ENCODE results near the gene PLXNA4. TPM values are rescaled to one million over a fixed set of nuclear protein-coding genes. Genes with fewer than 3 reads are reported as not detected.

The PLXNA4 gene
- total and polyA plus RNA-seq, 11 donors, result 1.8 to 22.1 (median 10.5) TPM

- no peak overlapping the region for H3K4me3 ChIP-seq
- 96 to 99% (median 98%) methylated on average over 2 of the region's 2 CpGs for WGBS, 4 donors
- H3K27ac ChIP-seq, result no peak overlapping the region
- H3K4me1 ChIP-seq, result peaks cover 0 to 14% (median 4%) of the 10 kb centered on the region in 12 donors
- intact Hi-C loops (cut with DNase I), result no loop called here
- H3K9me3 ChIP-seq, result no peaks in the 10 kb centered on the region
- peaks cover 0 to 4% (median 0%) of the 10 kb centered on the region in 9 donors for H3K27me3 ChIP-seq
- no peak for TF ChIP-seq POLR2A (IDR thresholded peaks at IDR 0.05)
- no peak for TF ChIP-seq CTCF (IDR thresholded peaks at IDR 0.05)
- ATAC-seq, result no peak
- no peaks in the 10 kb centered on the region for H3K36me3 ChIP-seq
- no peak for DNase-seq
Measured at GRCh38 chr7:132613737-132614136, 37.5 kb upstream of the PLXNA4 start.

- TF ChIP-seq POLR2A (IDR thresholded peaks at IDR 0.05), result no peak
- no peak for TF ChIP-seq CTCF (IDR thresholded peaks at IDR 0.05)
- intact Hi-C loops (cut with DNase I), result no loop called here
- Histone ChIP-seq H3K4me1 (peaks cover 0 to 14% (median 4%) of the 10 kb centered on the region in 12 donors), H3K4me3 (no peak overlapping the region), H3K27ac (no peak overlapping the region), H3K36me3 (no peaks in the 10 kb centered on the region), H3K9me3 (no peaks in the 10 kb centered on the region), H3K27me3 (peaks cover 0 to 4% (median 0%) of the 10 kb centered on the region in 9 donors)
- no peak for ATAC-seq
- WGBS, 4 donors, result 93 to 99% (median 96%) methylated on average over 3 of the region's 3 CpGs
- no peak for DNase-seq
Measured at GRCh38 chr7:132610995-132611394, 34.7 kb upstream of the PLXNA4 start.

GRCh38 chr7:132609906-132610520, 33.7 kb upstream of the PLXNA4 start:
- ATAC-seq (peak; percentile 76 to 88 (median 81)), DNase-seq (peak in 1 of 5 donors; percentile 27)
- H3K4me3 ChIP-seq, result no peak overlapping the region
- no peaks in the 10 kb centered on the region for H3K36me3 ChIP-seq
- intact Hi-C loops (cut with DNase I), result no loop called here
- peaks cover 0 to 4% (median 0%) of the 10 kb centered on the region in 9 donors for H3K27me3 ChIP-seq
- no peaks in the 10 kb centered on the region for H3K9me3 ChIP-seq
- 29 to 49% (median 33%) methylated on average over 2 of the region's 2 CpGs for WGBS, 4 donors
- TF ChIP-seq POLR2A (IDR thresholded peaks at IDR 0.05), result no peak
- H3K4me1 ChIP-seq, result peaks cover 0 to 12% (median 3%) of the 10 kb centered on the region in 12 donors
- H3K27ac ChIP-seq, result peak overlapping the region in 5 of 12 donors; percentile 13 to 56 (median 43)

- Histone ChIP-seq H3K36me3 (no peaks in the 10 kb centered on the region), H3K27me3 (peaks cover 0 to 4% (median 0%) of the 10 kb centered on the region in 9 donors), H3K9me3 (no peaks in the 10 kb centered on the region), H3K27ac (peak overlapping the region in 2 of 12 donors; percentile 31 to 50), H3K4me1 (peaks cover 0 to 12% (median 0%) of the 10 kb centered on the region in 12 donors), H3K4me3 (no peak overlapping the region)
- intact Hi-C loops (cut with DNase I), result no loop called here
- DNase-seq, result no peak
- TF ChIP-seq POLR2A (IDR thresholded peaks at IDR 0.05) (no peak), CTCF (IDR thresholded peaks at IDR 0.05) (no peak)
- ATAC-seq, result no peak
- 91 to 96% (median 94%) methylated on average over 2 of the region's 2 CpGs for WGBS, 4 donors
Measured at GRCh38 chr7:132609222-132609621, 33.0 kb upstream of the PLXNA4 start.
